ENCODE results near the gene OSBPL5. TPM values are rescaled to one million over a fixed set of nuclear protein-coding genes. Genes with fewer than 3 reads are reported as not detected.

The OSBPL5 gene
- polyA plus RNA-seq, 2 of the 4 experiments (the other 2 are of a cell fraction), result 1.6 to 4.6 TPM

GRCh38 chr11:3077846-3078440, 87.2 kb downstream of the OSBPL5 start:
- CTCF ChIA-PET, result interaction anchor here (0.6 to 9.9 kb wide), 3 partner anchors 13 to 107 kb away, joined by 4 to 87 read pairs (median 8); no protein-coding TSS in a partner anchor
- ATAC-seq (no peak), DNase-seq (ENCODE audit: low read depth in 1 of 2, low spot score in 1 of 2) (no peak)

More at GRCh38 chr11:3077846-3078440, 87.2 kb downstream of the OSBPL5 start:
- no peak overlapping the region for H3K4me2 ChIP-seq
- no peak overlapping the region for H3K4me3 ChIP-seq
- H3K4me1 ChIP-seq, result no peaks in the 10 kb centered on the region
- FAIRE-seq, result no peak
- POLR2A ChIA-PET, result no interaction called here
- H3K9me3 ChIP-seq, result no peaks in the 10 kb centered on the region
- whole genome bisulfite sequencing (ENCODE audit: missing lambda C conversion rate), result 72% methylated on average over 16 of the region's 16 CpGs
- no peak for TF ChIP-seq POLR2A (IDR thresholded peaks at IDR 0.05; ENCODE audit: low read length)
- TF ChIP-seq ESRRA (IDR thresholded peaks at IDR 0.05; ENCODE audit: borderline replicate concordance, low read length), result no peak
- no peak for TF ChIP-seq CTCF (IDR thresholded peaks at IDR 0.05)
- no peak for TF ChIP-seq FOSB (CRISPR knock-in tag; IDR thresholded peaks at IDR 0.05)
- no peak for TF ChIP-seq REST (IDR thresholded peaks at IDR 0.05)
- TF ChIP-seq POLR2AphosphoS2 (conservative IDR thresholded peaks at IDR 0.05; ENCODE audit: low read length), result no peak
- TF ChIP-seq JUN (IDR thresholded peaks at IDR 0.05), result no peak
- TF ChIP-seq CBX2 (IDR thresholded peaks at IDR 0.05; ENCODE audit: borderline replicate concordance, low read depth), result no peak
- TF ChIP-seq RNF2 (IDR thresholded peaks at IDR 0.05; ENCODE audit: borderline replicate concordance, low read depth), result no peak
- no peak for TF ChIP-seq JUNB (IDR thresholded peaks at IDR 0.05)
- no peak for TF ChIP-seq CEBPB (IDR thresholded peaks at IDR 0.05)
- TF ChIP-seq NFE2L2 (conservative IDR thresholded peaks at IDR 0.05; ENCODE audit: low read length), result no peak
- TF ChIP-seq ZNF302 (CRISPR knock-in tag; IDR thresholded peaks at IDR 0.05), result no peak
- no peak for TF ChIP-seq ATOH8 (CRISPR knock-in tag; IDR thresholded peaks at IDR 0.05; ENCODE audit: low read depth)
- TF ChIP-seq HOXB13 (CRISPR knock-in tag; IDR thresholded peaks at IDR 0.05; ENCODE audit: low read depth), result no peak
- TF ChIP-seq PBX3 (IDR thresholded peaks at IDR 0.05), result no peak
- TF ChIP-seq USF2 (IDR thresholded peaks at IDR 0.05), result no peak
- H3K27ac ChIP-seq, result no peak overlapping the region
